Amygdala (tissue), 56 donors: Measurements from ENCODE around the gene CCL7.

Experiments
- DNase-seq, 56 donors: peaks; one replicate each; lab custom pipeline; 2025; lab: John Stamatoyannopoulos, UW

Gene CCL7

DNA sequence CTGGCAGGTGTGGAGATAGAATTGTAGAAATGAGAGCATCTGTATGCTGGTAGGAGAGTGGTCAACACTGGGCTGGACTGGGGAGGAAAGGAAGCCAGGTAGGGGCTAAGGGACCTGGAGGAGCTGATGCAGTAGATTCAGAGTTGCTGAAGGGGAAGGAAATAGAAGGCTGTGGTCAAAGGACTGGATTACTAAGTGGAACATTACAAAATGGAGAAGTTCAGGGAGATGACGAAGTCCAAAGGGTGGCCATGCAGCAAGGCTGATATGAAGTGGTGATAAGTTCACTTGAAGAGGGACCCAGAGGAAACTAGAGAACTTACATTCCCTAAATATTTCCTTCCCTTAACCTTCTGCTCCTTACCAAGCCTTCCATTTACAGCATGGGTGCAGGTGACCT is 23.6 kb upstream of the CCL7 start:
- DNase-seq = peak in 1 of 56 donors; percentile 25

DNA sequence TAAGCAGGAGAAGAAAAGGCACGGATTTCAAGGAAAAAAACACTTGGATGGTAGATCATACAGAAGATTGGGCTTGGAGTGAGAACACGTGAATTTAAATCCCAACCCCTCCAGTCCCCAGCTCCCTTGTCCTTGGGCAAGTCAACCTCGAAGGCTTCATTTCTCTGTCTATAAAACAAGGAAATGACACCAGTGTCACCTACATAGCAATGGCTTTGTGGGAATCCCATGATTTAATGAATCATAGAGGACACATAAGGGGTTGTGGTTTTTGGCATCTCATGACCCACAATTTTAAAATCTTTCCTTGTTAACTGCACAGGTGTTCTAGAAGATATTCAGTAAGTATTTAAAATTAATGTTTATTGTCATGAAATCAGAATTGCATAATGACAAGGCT is 23.1 kb upstream of the CCL7 start:
- no peak for DNase-seq

DNA sequence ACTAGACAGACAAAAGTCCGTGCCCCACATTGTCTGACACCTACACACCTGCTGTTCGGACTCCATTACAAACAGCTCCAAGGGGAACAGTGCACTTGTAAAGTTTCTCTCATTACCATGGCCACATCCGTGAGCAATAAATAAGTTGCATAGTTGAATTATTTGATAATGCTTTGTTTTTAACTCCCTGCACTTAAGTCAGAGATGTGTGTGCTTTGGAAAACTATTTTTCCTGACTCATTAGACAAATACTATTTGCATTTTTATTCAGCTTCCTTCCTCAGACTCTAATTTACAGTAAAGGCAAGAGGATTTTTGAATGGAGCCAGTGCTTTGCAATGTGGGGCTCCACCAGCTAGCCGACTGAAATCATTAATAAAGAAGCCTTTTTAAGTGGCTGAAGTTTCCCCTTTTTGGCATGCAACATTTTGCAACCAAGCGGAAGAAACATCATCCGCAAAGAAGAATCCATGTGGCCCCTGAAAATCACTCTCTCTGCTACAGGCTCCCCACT is 21.5 kb upstream of the CCL7 start:
- no peak for DNase-seq

DNA sequence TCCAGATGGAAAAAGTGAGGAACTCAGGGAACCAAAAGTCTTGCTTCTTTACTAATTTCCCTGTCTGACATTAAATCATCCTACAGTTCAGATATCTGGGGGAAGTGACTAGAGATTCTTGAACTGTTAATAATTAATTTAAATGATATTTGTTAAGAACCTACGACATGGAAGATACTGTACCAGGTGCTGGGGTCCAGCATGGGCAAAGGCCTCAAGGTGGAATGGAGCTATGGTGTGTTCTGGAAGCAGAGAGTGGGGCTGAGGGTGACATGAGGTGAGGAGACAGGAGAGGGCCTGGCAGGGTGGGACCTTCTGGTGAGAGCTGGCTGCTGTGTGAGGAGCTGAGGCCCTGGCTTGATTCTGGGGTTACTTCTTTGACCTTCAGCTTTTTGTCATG is 21.0 kb upstream of the CCL7 start:
- DNase-seq = no peak

DNA sequence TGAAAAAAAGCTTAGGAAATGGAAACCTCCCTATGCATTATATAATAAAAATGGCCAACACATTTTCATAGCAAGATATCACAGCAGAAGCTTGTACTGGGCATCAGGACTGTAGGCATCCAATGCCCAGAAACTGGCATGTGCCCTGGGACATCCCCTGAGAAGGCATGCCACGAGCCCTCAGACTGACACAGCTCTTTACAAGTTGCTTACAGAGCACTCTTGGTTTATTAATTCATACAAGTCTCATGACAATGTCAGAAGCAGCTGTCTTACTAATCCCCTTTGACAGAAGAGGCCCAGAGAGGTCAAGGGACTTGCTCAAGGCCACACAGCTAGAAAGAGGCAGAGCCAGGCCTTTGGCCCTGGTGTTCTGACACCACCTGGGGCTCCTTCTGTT is 20.5 kb upstream of the CCL7 start:
- DNase-seq = no peak

DNA sequence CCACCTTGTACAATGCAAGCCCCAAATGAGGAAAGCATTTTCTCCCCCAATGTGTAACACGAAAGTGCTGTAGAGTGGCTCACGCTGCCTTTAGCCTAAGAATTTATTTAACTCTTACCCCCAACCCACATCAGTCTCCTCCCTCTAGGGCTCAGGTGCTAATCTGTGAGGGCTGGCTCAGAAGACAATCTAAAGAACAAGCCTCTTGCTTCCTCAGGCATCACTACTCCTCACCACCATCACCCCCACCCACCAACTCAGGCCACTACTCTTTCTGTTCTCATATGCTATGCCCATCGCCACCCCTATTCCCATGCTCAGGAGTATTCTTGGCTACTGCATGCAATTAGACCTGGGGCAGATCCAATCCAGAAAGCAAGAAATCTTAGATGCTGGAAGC is 18.8 kb upstream of the CCL7 start:
- DNase-seq = no peak

DNA sequence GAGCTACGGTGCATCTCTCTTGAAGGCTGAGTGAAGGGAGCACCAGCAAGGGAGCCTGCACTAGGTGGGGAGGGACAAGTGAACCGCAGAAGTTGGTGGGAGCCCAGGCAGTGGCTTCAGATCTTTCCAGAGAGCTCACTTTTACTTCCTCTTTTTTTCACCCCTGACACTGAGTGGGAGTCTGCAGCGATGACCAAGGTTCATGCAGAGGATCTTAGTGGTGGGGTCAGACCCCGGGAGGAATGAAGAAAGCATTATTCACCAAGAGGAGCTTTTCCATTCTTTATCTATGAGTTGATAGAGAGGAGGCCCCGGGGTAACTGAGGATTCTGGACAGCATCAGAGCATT is 18.0 kb upstream of the CCL7 start:
- peak in 1 of 56 donors; percentile 62 for DNase-seq

DNA sequence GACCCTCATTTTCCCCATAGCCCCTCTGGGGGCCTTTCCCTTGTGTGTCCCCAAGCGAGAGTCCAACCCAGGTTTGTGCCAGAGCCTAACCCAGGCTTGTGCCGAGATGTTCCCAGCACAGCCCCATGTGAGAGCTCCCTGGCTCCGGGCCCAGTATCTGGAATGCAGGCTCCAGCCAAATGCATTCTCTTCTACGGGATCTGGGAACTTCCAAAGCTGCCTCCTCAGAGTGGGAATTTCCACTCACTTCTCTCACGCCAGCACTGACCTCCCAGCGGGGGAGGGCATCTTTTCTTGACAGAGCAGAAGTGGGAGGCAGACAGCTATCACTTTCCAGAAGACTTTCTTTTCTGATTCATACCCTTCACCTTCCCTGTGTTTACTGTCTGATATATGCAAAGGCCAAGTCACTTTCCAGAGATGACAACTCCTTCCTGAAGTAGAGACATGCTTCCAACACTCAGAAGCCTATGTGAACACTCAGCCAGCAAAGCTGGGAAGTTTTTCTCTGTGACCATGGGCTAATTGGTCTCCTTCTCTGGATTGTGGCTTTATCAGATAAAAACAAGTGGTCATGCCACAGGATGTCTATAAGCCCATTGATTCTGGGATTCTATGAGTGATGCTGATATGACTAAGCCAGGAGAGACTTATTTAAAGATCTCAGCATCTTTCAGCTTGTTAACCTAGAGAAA is 17.4 kb upstream of the CCL7 start:
- DNase-seq = peak in 48 of 56 donors; percentile 8 to 80 (median 48)

DNA sequence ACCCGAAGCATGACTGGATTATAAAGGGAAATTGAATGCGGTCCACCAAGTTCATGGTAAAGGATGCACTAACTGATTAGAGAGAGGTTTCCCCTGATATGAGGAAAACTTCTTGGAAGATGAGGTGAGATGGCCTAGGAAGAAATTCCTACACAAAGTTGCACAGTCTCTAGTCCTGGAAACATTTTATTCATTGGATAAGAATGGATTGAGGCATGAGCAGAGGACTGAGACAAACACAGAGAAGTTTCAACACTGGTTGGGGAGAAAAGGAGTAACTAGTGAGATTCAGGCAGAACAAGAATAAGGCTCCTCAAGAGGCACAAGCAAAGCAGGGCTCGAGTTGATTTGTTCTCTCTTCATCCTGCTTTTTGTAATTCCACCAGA is 16.9 kb upstream of the CCL7 start:
- no peak for DNase-seq

DNA sequence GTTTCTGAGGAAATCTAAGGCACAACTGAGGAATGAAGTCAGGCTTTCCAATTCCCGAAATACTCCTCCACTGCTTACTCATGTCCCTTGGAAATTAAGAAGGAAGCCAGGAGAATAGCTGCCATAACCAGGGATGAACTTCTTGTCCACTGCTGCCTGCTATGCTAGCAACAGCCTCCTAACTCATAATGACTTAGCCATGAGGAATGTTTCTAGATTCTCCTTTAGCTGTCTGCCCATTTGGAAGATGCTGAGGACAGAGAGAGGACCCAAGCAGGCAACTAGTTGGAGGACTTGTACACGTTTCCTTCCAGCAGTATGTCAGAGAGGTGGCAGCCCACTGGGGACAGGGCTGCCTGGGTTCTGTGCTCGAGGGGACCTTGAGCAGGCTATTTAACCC is 15.9 kb upstream of the CCL7 start:
- no peak for DNase-seq

DNA sequence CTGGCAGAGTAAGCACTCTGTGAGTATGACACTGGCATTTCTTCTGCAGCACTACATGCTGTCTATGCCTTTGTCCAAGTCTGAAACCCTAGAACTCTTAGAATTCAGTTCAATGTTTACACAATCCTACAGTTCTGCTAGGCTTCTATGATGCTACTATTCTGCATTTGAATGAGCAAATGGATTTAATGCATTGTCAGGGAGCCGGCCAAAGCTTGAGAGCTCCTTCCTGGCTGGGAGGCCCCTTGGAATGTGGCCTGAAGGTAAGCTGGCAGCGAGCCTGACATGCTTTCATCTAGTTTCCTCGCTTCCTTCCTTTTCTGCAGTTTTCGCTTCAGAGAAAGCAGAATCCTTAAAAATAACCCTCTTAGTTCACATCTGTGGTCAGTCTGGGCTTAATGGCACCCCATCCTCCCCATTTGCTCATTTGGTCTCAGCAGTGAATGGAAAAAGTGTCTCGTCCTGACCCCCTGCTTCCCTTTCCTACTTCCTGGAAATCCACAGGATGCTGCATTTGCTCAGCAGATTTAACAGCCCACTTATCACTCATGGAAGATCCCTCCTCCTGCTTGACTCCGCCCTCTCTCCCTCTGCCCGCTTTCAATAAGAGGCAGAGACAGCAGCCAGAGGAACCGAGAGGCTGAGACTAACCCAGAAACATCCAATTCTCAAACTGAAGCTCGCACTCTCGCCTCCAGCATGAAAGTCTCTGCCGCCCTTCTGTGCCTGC is 15.2 kb upstream of the CCL7 start, which contains the start of gene CCL2:
Gene CCL2, plus strand, starts transcription at position 635 of the 730 bp plus-strand sequence. Its CDS starts 65 bp downstream, at position 700.
- DNase-seq = peak in 30 of 56 donors; percentile 9 to 57 (median 28)

DNA sequence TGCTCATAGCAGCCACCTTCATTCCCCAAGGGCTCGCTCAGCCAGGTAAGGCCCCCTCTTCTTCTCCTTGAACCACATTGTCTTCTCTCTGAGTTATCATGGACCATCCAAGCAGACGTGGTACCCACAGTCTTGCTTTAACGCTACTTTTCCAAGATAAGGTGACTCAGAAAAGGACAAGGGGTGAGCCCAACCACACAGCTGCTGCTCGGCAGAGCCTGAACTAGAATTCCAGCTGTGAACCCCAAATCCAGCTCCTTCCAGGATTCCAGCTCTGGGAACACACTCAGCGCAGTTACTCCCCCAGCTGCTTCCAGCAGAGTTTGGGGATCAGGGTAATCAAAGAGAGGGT is 14.7 kb upstream of the CCL7 start:
- no peak for DNase-seq

DNA sequence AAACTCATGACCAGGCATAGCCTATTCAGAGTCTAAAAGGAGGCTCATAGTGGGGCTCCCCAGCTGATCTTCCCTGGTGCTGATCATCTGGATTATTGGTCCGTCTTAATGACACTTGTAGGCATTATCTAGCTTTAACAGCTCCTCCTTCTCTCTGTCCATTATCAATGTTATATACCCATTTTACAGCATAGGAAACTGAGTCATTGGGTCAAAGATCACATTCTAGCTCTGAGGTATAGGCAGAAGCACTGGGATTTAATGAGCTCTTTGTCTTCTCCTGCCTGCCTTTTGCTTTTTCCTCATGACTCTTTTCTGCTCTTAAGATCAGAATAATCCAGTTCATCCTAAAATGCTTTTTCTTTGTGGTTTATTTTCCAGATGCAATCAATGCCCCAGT is 14.2 kb upstream of the CCL7 start:
- no peak for DNase-seq

DNA sequence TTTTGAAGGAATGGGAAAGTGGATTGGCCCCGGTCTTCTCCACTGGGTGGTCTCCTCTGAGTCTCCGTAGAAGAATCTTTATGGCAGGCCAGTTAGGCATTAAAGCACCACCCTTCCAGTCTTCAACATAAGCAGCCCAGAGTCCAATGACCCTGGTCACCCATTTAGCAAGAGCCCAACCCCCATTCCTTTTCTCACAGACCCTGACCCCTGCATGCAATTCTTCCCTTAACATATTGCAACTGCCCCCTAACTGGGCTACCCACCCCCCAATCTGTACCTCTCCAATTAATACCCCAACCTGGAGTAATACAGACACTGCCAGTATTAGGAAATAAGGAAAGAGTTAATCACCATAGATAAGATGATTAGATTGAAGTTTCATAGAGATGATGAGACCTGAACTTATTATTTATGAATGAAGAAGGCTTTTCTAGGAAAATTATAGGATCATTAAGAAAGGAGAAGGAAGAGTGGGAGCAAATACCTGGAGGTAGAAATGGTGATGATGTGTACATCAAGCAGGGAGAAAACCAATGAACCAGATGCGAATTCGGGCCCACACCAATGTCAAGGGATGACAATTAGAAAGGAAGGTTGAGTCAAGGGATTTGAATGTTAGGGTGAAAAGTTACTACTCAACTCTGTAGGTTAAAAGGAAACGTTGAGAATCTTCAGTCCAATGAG is 12.6 kb upstream of the CCL7 start:
- no peak for DNase-seq

DNA sequence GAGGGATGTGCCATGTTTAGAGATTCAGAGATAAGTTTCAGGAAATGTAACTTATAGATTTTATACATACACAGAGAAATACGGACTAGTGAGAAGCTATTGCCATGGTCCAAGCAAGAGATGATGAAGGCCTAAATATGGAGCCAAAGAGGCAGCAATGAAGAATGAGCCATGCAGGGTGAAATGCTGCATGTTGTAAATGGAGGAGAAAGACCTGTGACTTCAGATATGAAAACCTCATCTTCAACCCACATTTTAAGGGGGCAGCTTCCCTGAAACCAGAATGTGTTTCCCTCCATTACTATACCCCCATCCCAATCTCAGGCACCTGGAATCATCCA is 12.1 kb upstream of the CCL7 start:
- DNase-seq = no peak

DNA sequence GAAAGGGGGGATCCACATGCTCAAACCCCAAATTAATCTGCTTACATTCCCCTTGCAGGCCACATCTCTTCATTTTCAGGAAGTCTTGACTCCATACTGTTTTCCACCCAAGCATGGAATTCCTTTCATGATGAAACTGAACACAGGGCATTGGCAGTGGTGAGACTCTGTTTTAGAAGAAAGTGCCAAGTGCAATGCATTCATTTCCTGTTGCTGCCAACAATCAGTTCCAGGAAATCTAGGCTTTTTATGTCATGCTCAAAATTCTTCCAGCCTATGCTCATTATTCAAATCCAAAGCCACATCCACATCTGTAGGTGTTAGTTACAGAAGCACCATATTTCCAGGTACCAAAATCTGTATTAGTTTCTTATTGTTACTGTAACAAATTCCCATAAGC is 10.9 kb upstream of the CCL7 start:
- DNase-seq = no peak

DNA sequence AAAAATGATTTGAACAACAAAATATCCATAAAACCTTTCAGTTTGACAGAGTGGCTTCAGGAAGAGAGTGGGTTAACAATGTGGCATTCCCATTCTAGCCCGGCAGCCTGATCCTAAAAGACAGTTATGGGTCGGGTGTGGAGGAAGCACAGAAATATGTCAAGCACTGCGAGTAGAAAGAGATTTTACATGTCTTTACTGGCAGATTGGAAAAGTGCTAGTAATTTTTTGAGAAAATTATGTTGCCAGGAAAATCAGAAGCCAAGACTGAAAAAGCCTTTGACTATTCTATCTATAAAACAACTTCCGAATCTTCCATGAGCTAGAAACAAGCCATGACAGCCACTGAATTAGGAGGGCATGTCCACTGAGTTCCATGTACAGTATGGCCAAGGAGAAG is 9.2 kb upstream of the CCL7 start:
- no peak for DNase-seq

DNA sequence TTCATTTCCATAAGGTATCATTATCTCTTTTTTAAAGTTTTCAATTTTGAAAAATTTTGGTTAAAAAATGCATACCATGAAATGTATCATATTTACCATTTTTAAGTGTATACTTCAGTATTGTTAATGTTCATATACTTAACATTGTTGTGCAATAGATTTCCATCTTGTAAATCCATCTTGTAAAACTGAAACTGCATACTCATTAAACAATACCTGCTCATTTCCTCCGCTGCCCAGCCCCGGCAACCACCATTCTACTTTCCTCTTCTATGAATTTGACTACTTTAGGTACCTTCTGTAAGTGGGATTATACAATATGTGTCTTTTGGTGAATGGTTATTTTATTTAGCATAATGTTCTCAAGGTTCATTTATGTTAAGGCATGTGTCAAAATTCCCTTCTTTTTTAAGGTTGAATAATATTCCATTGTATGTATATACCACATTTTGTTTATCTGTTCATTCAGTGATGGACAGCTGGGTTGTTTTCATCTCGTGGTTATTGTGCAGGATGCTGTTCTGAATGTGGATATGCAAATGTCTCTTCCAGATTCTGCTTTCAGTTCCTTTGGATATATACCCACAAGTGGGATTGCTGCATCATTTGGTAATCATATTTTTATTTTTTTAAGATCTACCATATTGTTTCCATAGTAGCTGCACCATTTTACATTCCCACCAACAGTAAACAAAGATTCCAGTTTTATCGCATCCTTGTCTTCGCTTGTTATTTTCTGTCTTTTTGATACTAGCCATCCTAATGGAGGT is 8.3 kb upstream of the CCL7 start:
- DNase-seq = no peak

DNA sequence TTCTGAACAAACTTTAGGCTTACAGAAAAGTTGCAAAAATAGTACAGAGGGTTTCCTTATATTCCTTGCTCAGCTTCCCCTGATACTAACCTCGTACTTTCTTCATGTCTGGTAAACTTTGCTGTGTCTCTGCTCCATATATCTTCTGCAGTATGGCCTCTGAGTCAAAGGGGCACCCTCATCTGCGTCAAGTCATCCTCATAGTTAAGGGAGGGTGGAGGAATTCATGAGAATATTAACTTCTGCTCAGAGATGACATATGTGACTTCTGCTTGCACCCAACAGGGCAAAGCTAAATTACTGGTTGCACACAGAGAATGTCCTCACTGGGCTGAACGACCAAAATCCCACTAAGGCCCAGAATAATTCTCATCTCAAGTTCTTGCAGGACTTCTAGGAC is 4.3 kb upstream of the CCL7 start:
- DNase-seq = no peak

DNA sequence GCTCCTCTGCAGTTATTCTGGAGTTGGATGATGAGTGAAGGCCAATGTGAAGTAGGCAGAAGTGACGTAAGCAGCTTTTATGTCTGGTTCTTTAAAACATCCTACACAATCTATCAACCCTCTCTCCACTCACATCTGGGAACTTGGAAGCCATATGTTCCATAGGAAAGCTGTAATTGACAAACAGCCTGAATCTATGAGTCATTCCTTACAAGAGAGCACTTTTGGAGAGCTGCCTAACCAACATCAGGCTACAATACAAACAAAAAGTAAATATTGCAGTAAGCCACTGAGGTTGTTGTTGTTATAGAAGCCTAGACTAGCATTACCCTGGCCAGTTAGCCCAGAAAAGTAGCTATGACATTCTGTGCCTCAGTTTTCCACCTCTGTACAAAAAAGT is 5.9 kb downstream of the CCL7 start:
- DNase-seq = no peak

DNA sequence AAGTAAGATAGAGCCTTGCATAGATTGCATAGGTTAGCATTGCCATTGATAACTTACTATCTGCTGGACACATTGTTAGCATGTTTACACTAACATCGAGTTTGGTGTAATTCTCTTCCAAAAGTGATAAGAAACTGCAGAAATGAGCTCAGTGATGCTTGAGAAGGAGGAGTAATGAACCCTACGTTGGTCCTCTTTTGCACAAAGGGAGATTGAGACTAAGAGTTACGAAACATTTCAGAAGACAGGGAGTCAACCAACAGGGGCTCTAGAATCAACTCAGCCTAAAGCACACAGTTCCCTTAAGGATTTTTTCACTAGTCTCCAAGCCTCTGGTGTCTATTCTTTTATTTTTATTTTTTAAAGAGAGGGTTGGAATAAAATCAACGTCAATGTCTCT is 6.8 kb downstream of the CCL7 start:
- no peak for DNase-seq
